ENCODE measurements around the gene ANKRD16. TPM values are rescaled to one million over a fixed set of nuclear protein-coding genes. Genes with fewer than 3 reads are reported as not detected.

The ANKRD16 gene
- total RNA-seq, 1 experiment from 2014 or later, result 4.9 TPM

GRCh38 chr10:5891009-5891408, 1.3 kb upstream of the ANKRD16 start:
- Histone ChIP-seq H4K20me1 (ENCODE audit: low read length) (0 out of 2 replicates have a peak, but pooled peaks cover 4% of the 10 kb centered on the region), H3K4me1 (ENCODE audit: insufficient read depth, low read length) (peaks cover 4% of the 10 kb centered on the region), H3K36me3 (ENCODE audit: low read depth, low read length) (no peaks in the 10 kb centered on the region), H3K9me2 (replicated peaks; ENCODE audit: low read length) (no peaks in the 10 kb centered on the region), H3K9ac (ENCODE audit: low read length) (peak overlapping the region; percentile 71), H3K79me2 (ENCODE audit: low read length) (peaks cover 41% of the 10 kb centered on the region), H3F3A (ENCODE audit: low read length, unreplicated experiment) (no peaks in the 10 kb centered on the region), H3K27ac (ENCODE audit: low read length) (no peak overlapping the region), H3K9me3 (ENCODE audit: low read length) (no peaks in the 10 kb centered on the region), H3K4me2 (ENCODE audit: low read length) (peak overlapping the region; percentile 92), H3K27me3 (ENCODE audit: low read length) (no peaks in the 10 kb centered on the region), H2AFZ (ENCODE audit: low read length) (no peak overlapping the region), H3K4me3 (ENCODE audit: low read length) (peak overlapping the region; percentile 77)
- ATAC-seq (no peak), DNase-seq (no peak)
- POLR2A ChIA-PET (ENCODE audit: unreplicated experiment), result interaction anchor here (0.6 to 0.9 kb wide), 4 partner anchors 42 to 307 kb away, joined by 3 to 22 read pairs (median 3); no protein-coding TSS in a partner anchor
- TF ChIP-seq CTCF (conservative IDR thresholded peaks at IDR 0.05; ENCODE audit: low read depth, low read length) (no peak), EZH2phosphoT487 (IDR thresholded peaks at IDR 0.05; ENCODE audit: borderline replicate concordance, low read length) (no peak), EZH2 (IDR thresholded peaks at IDR 0.05; ENCODE audit: low read length, unreplicated experiment) (no peak)
- intact Hi-C loops (cut with micrococcal nuclease), result no loop called here
- CTCF ChIA-PET, result no interaction called here
- TSS peak; percentile 44 for BruUV-seq (replicated peaks)

GRCh38 chr10:5890452-5890915, 791 bp upstream of the ANKRD16 start:
- no TSS peak for BruUV-seq (replicated peaks)
- Histone ChIP-seq H3F3A (ENCODE audit: low read length, unreplicated experiment) (no peaks in the 10 kb centered on the region), H2AFZ (ENCODE audit: low read length) (no peak overlapping the region), H3K4me2 (ENCODE audit: low read length) (peak overlapping the region; percentile 92), H3K27ac (ENCODE audit: low read length) (no peak overlapping the region), H3K4me3 (ENCODE audit: low read length) (peak overlapping the region; percentile 77), H3K79me2 (ENCODE audit: low read length) (peaks cover 41% of the 10 kb centered on the region), H3K9me3 (ENCODE audit: low read length) (no peaks in the 10 kb centered on the region), H4K20me1 (ENCODE audit: low read length) (0 out of 2 replicates have a peak, but pooled peaks cover 4% of the 10 kb centered on the region), H3K9ac (ENCODE audit: low read length) (peak overlapping the region; percentile 71), H3K36me3 (ENCODE audit: low read depth, low read length) (no peaks in the 10 kb centered on the region), H3K9me2 (replicated peaks; ENCODE audit: low read length) (no peaks in the 10 kb centered on the region), H3K4me1 (ENCODE audit: insufficient read depth, low read length) (peaks cover 4% of the 10 kb centered on the region), H3K27me3 (ENCODE audit: low read length) (no peaks in the 10 kb centered on the region)
- TF ChIP-seq CTCF (conservative IDR thresholded peaks at IDR 0.05; ENCODE audit: low read depth, low read length) (no peak), EZH2phosphoT487 (IDR thresholded peaks at IDR 0.05; ENCODE audit: borderline replicate concordance, low read length) (no peak), EZH2 (IDR thresholded peaks at IDR 0.05; ENCODE audit: low read length, unreplicated experiment) (no peak)
- DNase-seq (peak; percentile 1), ATAC-seq (no peak)
- intact Hi-C loops (cut with micrococcal nuclease), result no loop called here
- ChIA-PET CTCF (interaction anchor here (0.6 to 0.7 kb wide), 2 partner anchors 10 to 17 kb away, joined by 3 to 8 read pairs; no protein-coding TSS in a partner anchor), POLR2A (ENCODE audit: unreplicated experiment) (interaction anchor here (0.6 to 0.9 kb wide), 8 partner anchors 42 to 306 kb away, joined by 3 to 22 read pairs (median 4); partner anchors contain the start of gene GDI2)

Data from PC-3 (cell line).